T-helper 17 cell (primary cell): Measurements from ENCODE around the gene TMEM245. TPM values are rescaled to one million over a fixed set of nuclear protein-coding genes. Genes with fewer than 3 reads are reported as not detected.
A peak's percentile ranks its signal among the peaks of the same experiment; 100 is the strongest.
"Not testable (repeated sequence)": the region's sequence is repeated elsewhere in the genome, so short reads cannot be mapped to it uniquely, and the experiment has no call there.

Experiments used
- ATAC-seq: fragments of 150-1000 bp; cut with Tn5 transposase; 2 replicates; pipeline ENCODE4 v1.10.0; 2021; ENCODE audit warnings: mild to moderate bottlenecking, moderate library complexity
- DNase-seq, 3 donors: peaks; one replicate each; pipeline versions ENCODE4 v3.0.0 to v3.0.0-alpha.2; 2020 to 2021
- H3K9me3 ChIP-seq: one replicate; pipeline ENCODE4 v1.7.0; 2013; ENCODE audit warnings: low read length, mild to moderate bottlenecking; ENCODE audit not compliant: control insufficient read depth, poor library complexity, severe bottlenecking
- H3K27ac Mint-ChIP-seq: one replicate; pipeline ENCODE4 v1.8.0; 2022; ENCODE audit warnings: mild to moderate bottlenecking, moderate library complexity, mixed read lengths
- H3K27me3 Mint-ChIP-seq: one replicate; pipeline ENCODE4 v1.8.0; 2022; ENCODE audit warnings: mixed read lengths
- H3K36me3 Mint-ChIP-seq: one replicate; pipeline ENCODE4 v1.8.0; 2022; ENCODE audit warnings: low read depth, mixed read lengths
- H3K4me1 Mint-ChIP-seq: one replicate; pipeline ENCODE4 v1.8.0; 2022; ENCODE audit warnings: mild to moderate bottlenecking, mixed read lengths
- H3K4me3 Mint-ChIP-seq: one replicate; pipeline ENCODE4 v1.8.0; 2022; ENCODE audit warnings: mild to moderate bottlenecking, moderate library complexity, mixed read lengths
- total RNA-seq, 4 donors: library from RNA in 2 of 4; stranded (reverse) in 2 of 4; gene quantifications; one replicate each; pipeline ENCODE4 v1.2.3 and lab custom pipeline; 2022 to 2026

The TMEM245 gene
- total RNA-seq, 2 donors from 2014 or later: 26.8 to 28.2 TPM

GRCh38 chr9:109060191-109060590 lies 59.6 kb downstream of the TMEM245 start:
- no peak for DNase-seq
- no peaks in the 10 kb centered on the region for H3K4me1 Mint-ChIP-seq
- no peak for ATAC-seq
- no peaks in the 10 kb centered on the region for H3K27me3 Mint-ChIP-seq
- H3K4me3 Mint-ChIP-seq: no peak overlapping the region
- no peak overlapping the region for H3K27ac Mint-ChIP-seq
- H3K9me3 ChIP-seq: no peaks in the 10 kb centered on the region
- peaks cover 10% of the 10 kb centered on the region for H3K36me3 Mint-ChIP-seq

GRCh38 chr9:109053121-109053520 lies 66.6 kb downstream of the TMEM245 start:
- peaks cover 14% of the 10 kb centered on the region for H3K36me3 Mint-ChIP-seq
- H3K4me1 Mint-ChIP-seq, ATAC-seq, H3K27me3 Mint-ChIP-seq, DNase-seq, H3K9me3 ChIP-seq, H3K4me3 Mint-ChIP-seq, H3K27ac Mint-ChIP-seq: not testable (repeated sequence)

GRCh38 chr9:109052416-109052815 lies 67.3 kb downstream of the TMEM245 start:
- peaks cover 15% of the 10 kb centered on the region for H3K36me3 Mint-ChIP-seq
- H3K27ac Mint-ChIP-seq: no peak overlapping the region
- H3K9me3 ChIP-seq: no peaks in the 10 kb centered on the region
- no peak overlapping the region for H3K4me3 Mint-ChIP-seq
- peaks cover 6% of the 10 kb centered on the region for H3K4me1 Mint-ChIP-seq
- DNase-seq (no peak), ATAC-seq (no peak)
- H3K27me3 Mint-ChIP-seq: no peaks in the 10 kb centered on the region

- Mint-ChIP-seq H3K4me1 (peaks cover 7% of the 10 kb centered on the region), H3K27me3 (no peaks in the 10 kb centered on the region), H3K27ac (peak overlapping the region; percentile 32), H3K4me3 (no peak overlapping the region), H3K36me3 (peaks cover 16% of the 10 kb centered on the region)
- DNase-seq (no peak), ATAC-seq (no peak)
- no peaks in the 10 kb centered on the region for H3K9me3 ChIP-seq
Measured at GRCh38 chr9:109051733-109052132, 68.0 kb downstream of the TMEM245 start.

- Mint-ChIP-seq H3K27ac (no peak overlapping the region), H3K36me3 (peaks cover 16% of the 10 kb centered on the region), H3K4me3 (no peak overlapping the region), H3K4me1 (peaks cover 7% of the 10 kb centered on the region), H3K27me3 (no peaks in the 10 kb centered on the region)
- H3K9me3 ChIP-seq: no peaks in the 10 kb centered on the region
- ATAC-seq (no peak), DNase-seq (no peak)
Measured at GRCh38 chr9:109050444-109050843, 69.3 kb downstream of the TMEM245 start.

- Mint-ChIP-seq H3K4me1 (peaks cover 7% of the 10 kb centered on the region), H3K27ac (no peak overlapping the region), H3K36me3 (peaks cover 17% of the 10 kb centered on the region), H3K27me3 (no peaks in the 10 kb centered on the region), H3K4me3 (no peak overlapping the region)
- no peak for ATAC-seq
- no peaks in the 10 kb centered on the region for H3K9me3 ChIP-seq
- DNase-seq: no peak
Measured at GRCh38 chr9:109048822-109049221, 70.9 kb downstream of the TMEM245 start.

GRCh38 chr9:109047259-109047658 lies 72.5 kb downstream of the TMEM245 start:
- Mint-ChIP-seq H3K27me3 (no peaks in the 10 kb centered on the region), H3K36me3 (peaks cover 17% of the 10 kb centered on the region), H3K4me1 (peaks cover 7% of the 10 kb centered on the region), H3K4me3 (no peak overlapping the region), H3K27ac (peak overlapping the region; percentile 9)
- DNase-seq: no peak
- no peaks in the 10 kb centered on the region for H3K9me3 ChIP-seq
- no peak for ATAC-seq

- Mint-ChIP-seq H3K4me1 (peaks cover 7% of the 10 kb centered on the region), H3K36me3 (peaks cover 17% of the 10 kb centered on the region), H3K27ac (peak overlapping the region; percentile 9), H3K27me3 (no peaks in the 10 kb centered on the region), H3K4me3 (no peak overlapping the region)
- H3K9me3 ChIP-seq: no peaks in the 10 kb centered on the region
- DNase-seq (no peak), ATAC-seq (no peak)
Measured at GRCh38 chr9:109046346-109046745, 73.4 kb downstream of the TMEM245 start.

GRCh38 chr9:109043578-109043977 lies 76.2 kb downstream of the TMEM245 start:
- Mint-ChIP-seq H3K27me3 (no peaks in the 10 kb centered on the region), H3K4me3 (no peak overlapping the region), H3K36me3 (peaks cover 14% of the 10 kb centered on the region), H3K27ac (no peak overlapping the region), H3K4me1 (peaks cover 14% of the 10 kb centered on the region)
- DNase-seq (no peak), ATAC-seq (no peak)
- H3K9me3 ChIP-seq: no peaks in the 10 kb centered on the region

- no peaks in the 10 kb centered on the region for H3K9me3 ChIP-seq
- H3K27ac Mint-ChIP-seq: no peak overlapping the region
- no peaks in the 10 kb centered on the region for H3K27me3 Mint-ChIP-seq
- H3K36me3 Mint-ChIP-seq: peaks cover 8% of the 10 kb centered on the region
- H3K4me1 Mint-ChIP-seq: peaks cover 10% of the 10 kb centered on the region
- H3K4me3 Mint-ChIP-seq: no peak overlapping the region
- ATAC-seq: no peak
- DNase-seq: no peak
Measured at GRCh38 chr9:109040571-109040970, 79.2 kb downstream of the TMEM245 start.

- DNase-seq (no peak), ATAC-seq (no peak)
- peak overlapping the region; percentile 67 for H3K27ac Mint-ChIP-seq
- no peaks in the 10 kb centered on the region for H3K9me3 ChIP-seq
- peaks cover 8% of the 10 kb centered on the region for H3K36me3 Mint-ChIP-seq
- peaks cover 10% of the 10 kb centered on the region for H3K4me1 Mint-ChIP-seq
- no peak overlapping the region for H3K4me3 Mint-ChIP-seq
- no peaks in the 10 kb centered on the region for H3K27me3 Mint-ChIP-seq
Measured at GRCh38 chr9:109039539-109039938, 80.2 kb downstream of the TMEM245 start.

- Mint-ChIP-seq H3K27me3 (no peaks in the 10 kb centered on the region), H3K4me1 (peaks cover 10% of the 10 kb centered on the region), H3K4me3 (no peak overlapping the region), H3K36me3 (peaks cover 5% of the 10 kb centered on the region), H3K27ac (peak overlapping the region; percentile 67)
- H3K9me3 ChIP-seq: no peaks in the 10 kb centered on the region
- DNase-seq (no peak), ATAC-seq (no peak)
Measured at GRCh38 chr9:109037946-109038715, 81.6 kb downstream of the TMEM245 start.

- no peak overlapping the region for H3K4me3 Mint-ChIP-seq
- peaks cover 10% of the 10 kb centered on the region for H3K4me1 Mint-ChIP-seq
Measured at GRCh38 chr9:109036744-109037680, 82.7 kb downstream of the TMEM245 start.

More at GRCh38 chr9:109036744-109037680, 82.7 kb downstream of the TMEM245 start:
- Mint-ChIP-seq H3K27me3 (no peaks in the 10 kb centered on the region), H3K27ac (peak overlapping the region; percentile 67), H3K36me3 (peaks cover 5% of the 10 kb centered on the region)
- DNase-seq (no peak), ATAC-seq (no peak)
- no peaks in the 10 kb centered on the region for H3K9me3 ChIP-seq
